Lower leg skin (tissue), 3 donors: Measurements from ENCODE around the gene CNTN4.

Source experiments
- POLR2A ChIP-seq, 2 donors: fragments of 450-650 bp; IDR thresholded peaks; one replicate each; pipeline ENCODE4 v1.6.1; 2016 to 2017; ENCODE audit warnings: antibody characterized with exemption in 2 of 2, mild to moderate bottlenecking in 1 of 2, moderate library complexity in 1 of 2
- TF ChIP-seq, protein P1 (sequence below), 3 donors: fragments of 450-650 bp; IDR thresholded peaks; one replicate each; pipeline ENCODE4 v1.5.1; 2016; ENCODE audit warnings: antibody characterized with exemption in 3 of 3, mild to moderate bottlenecking in 3 of 3, moderate library complexity in 2 of 3

DNA sequence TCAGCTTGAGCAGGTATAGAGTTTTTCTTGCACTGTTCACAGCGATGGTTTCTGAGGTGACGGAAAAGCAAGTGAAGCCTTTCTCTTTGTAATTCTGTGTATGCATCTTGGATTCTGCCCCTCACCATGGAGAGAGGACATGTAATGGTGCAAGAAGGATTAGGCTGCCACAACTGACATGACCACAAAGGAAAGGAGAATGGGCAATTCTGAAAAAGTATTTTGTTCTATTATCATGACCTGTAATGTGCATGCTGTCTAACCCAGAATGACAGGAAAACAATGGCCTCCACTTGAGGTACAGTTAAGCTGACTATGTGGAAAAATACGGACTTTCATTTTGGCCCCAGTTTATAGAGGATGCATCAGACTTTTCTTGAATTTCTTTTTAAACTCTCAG, 784.6 kb downstream of the CNTN4 start:
- TF ChIP-seq, protein P1, sequence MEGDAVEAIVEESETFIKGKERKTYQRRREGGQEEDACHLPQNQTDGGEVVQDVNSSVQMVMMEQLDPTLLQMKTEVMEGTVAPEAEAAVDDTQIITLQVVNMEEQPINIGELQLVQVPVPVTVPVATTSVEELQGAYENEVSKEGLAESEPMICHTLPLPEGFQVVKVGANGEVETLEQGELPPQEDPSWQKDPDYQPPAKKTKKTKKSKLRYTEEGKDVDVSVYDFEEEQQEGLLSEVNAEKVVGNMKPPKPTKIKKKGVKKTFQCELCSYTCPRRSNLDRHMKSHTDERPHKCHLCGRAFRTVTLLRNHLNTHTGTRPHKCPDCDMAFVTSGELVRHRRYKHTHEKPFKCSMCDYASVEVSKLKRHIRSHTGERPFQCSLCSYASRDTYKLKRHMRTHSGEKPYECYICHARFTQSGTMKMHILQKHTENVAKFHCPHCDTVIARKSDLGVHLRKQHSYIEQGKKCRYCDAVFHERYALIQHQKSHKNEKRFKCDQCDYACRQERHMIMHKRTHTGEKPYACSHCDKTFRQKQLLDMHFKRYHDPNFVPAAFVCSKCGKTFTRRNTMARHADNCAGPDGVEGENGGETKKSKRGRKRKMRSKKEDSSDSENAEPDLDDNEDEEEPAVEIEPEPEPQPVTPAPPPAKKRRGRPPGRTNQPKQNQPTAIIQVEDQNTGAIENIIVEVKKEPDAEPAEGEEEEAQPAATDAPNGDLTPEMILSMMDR (IDR thresholded peaks at IDR 0.05) = no peak
- TF ChIP-seq POLR2A (IDR thresholded peaks at IDR 0.05) = no peak
